ENCODE data around the gene NR3C2. TPM values are rescaled to one million over a fixed set of nuclear protein-coding genes. Genes with fewer than 3 reads are reported as not detected.

Gene NR3C2
- total RNA-seq, 1 donor from 2014 or later = 0.14 TPM

DNA sequence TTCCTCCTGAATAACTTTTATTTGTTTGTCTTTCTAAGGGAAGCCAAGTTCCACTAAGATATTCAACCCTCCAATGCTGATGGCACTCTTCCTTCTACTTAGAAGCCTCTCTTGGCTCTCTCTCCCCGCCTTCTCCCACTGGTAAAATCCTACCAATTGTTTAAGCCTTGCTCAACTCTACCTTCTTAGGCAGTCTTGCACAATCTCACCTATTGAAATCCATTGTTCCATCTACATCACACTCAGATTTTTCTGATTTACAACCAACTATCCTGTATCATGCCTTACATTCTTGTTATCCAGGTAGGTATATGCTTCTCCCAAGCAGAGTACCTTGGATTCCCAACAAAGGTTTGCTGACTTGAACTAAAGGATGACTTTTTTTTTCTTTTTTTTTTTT lies 69.1 kb downstream of the NR3C2 start:
- H3K27ac Mint-ChIP-seq = no peak overlapping the region
- no peak overlapping the region for H3K4me3 Mint-ChIP-seq
- H3K9me3 Mint-ChIP-seq = no peaks in the 10 kb centered on the region
- H3K36me3 Mint-ChIP-seq (ENCODE audit: low read depth) = no peaks in the 10 kb centered on the region
- intact Hi-C loops (cut with micrococcal nuclease) = no loop called here
- no peaks in the 10 kb centered on the region for H3K4me1 Mint-ChIP-seq
- no peaks in the 10 kb centered on the region for H3K27me3 Mint-ChIP-seq
- DNase-seq = no peak

- intact Hi-C loops (cut with micrococcal nuclease) = no loop called here
- Mint-ChIP-seq H3K9me3 (no peaks in the 10 kb centered on the region), H3K27ac (no peak overlapping the region), H3K27me3 (no peaks in the 10 kb centered on the region), H3K4me3 (no peak overlapping the region), H3K36me3 (ENCODE audit: low read depth) (no peaks in the 10 kb centered on the region), H3K4me1 (no peaks in the 10 kb centered on the region)
- DNase-seq = no peak
These were observed 72.3 kb downstream of the NR3C2 start for GRCh38 chr4:148369919-148370318.

GRCh38 chr4:148367756-148368155 lies 74.5 kb downstream of the NR3C2 start:
- H3K9me3 Mint-ChIP-seq = no peaks in the 10 kb centered on the region
- H3K27ac Mint-ChIP-seq = no peak overlapping the region
- no peaks in the 10 kb centered on the region for H3K27me3 Mint-ChIP-seq
- H3K4me3 Mint-ChIP-seq = no peak overlapping the region
- intact Hi-C loops (cut with micrococcal nuclease) = no loop called here
- H3K36me3 Mint-ChIP-seq (ENCODE audit: low read depth) = no peaks in the 10 kb centered on the region
- no peaks in the 10 kb centered on the region for H3K4me1 Mint-ChIP-seq
- no peak for DNase-seq

DNA sequence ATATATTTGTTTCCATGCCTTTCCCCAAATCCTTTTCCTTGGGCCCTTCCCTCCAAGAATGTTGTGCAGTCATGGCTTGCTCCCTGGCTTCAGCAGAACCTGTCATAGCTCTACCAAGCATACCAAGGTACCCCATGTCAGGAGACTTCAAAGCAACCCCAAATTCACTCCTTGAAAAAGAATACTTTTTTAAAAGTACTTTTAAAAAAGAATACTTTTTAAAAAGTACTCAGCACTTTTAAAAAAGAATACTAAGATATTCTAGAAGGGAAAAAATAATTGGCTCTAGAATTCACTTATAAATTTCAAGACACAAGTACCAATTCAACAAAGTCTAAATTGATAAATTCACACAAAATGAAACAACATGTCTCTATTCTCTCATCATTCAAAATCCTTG lies 76.0 kb downstream of the NR3C2 start:
- H3K9me3 Mint-ChIP-seq = no peaks in the 10 kb centered on the region
- no peak for DNase-seq
- no peaks in the 10 kb centered on the region for H3K36me3 Mint-ChIP-seq (ENCODE audit: low read depth)
- intact Hi-C loops (cut with micrococcal nuclease) = no loop called here
- no peaks in the 10 kb centered on the region for H3K27me3 Mint-ChIP-seq
- H3K4me1 Mint-ChIP-seq = no peaks in the 10 kb centered on the region
- H3K27ac Mint-ChIP-seq = no peak overlapping the region
- no peak overlapping the region for H3K4me3 Mint-ChIP-seq

GRCh38 chr4:148364525-148364924 lies 77.7 kb downstream of the NR3C2 start:
- Mint-ChIP-seq H3K4me1 (peaks cover 3% of the 10 kb centered on the region), H3K36me3 (ENCODE audit: low read depth) (no peaks in the 10 kb centered on the region), H3K27me3 (no peaks in the 10 kb centered on the region), H3K9me3 (no peaks in the 10 kb centered on the region), H3K4me3 (no peak overlapping the region), H3K27ac (no peak overlapping the region)
- DNase-seq = no peak
- intact Hi-C loops (cut with micrococcal nuclease) = no loop called here

DNA sequence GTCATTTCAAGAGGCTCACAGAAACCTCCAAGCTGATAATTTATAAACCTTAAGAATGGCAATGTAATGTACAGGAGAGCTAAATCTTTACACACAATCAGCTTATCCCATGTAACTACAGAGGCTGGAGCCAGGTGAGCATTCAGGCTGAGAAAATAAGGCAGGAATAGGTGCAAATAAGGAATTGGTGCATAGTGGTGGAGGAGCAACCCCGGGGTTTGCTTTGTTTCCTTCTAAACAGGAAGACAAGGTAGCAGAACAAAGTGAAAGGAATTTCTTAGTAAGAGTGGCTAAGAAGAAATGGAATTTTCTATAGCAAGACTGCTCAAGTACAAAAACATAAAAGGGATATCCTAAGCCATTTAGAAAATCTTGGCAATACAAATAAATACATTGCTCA lies 82.4 kb downstream of the NR3C2 start:
- intact Hi-C loops (cut with micrococcal nuclease) = no loop called here
- H3K4me3 Mint-ChIP-seq = no peak overlapping the region
- peaks cover 7% of the 10 kb centered on the region for H3K4me1 Mint-ChIP-seq
- peaks cover 7% of the 10 kb centered on the region for H3K9me3 Mint-ChIP-seq
- H3K36me3 Mint-ChIP-seq (ENCODE audit: low read depth) = no peaks in the 10 kb centered on the region
- no peak for DNase-seq
- no peaks in the 10 kb centered on the region for H3K27me3 Mint-ChIP-seq
- H3K27ac Mint-ChIP-seq = no peak overlapping the region

DNA sequence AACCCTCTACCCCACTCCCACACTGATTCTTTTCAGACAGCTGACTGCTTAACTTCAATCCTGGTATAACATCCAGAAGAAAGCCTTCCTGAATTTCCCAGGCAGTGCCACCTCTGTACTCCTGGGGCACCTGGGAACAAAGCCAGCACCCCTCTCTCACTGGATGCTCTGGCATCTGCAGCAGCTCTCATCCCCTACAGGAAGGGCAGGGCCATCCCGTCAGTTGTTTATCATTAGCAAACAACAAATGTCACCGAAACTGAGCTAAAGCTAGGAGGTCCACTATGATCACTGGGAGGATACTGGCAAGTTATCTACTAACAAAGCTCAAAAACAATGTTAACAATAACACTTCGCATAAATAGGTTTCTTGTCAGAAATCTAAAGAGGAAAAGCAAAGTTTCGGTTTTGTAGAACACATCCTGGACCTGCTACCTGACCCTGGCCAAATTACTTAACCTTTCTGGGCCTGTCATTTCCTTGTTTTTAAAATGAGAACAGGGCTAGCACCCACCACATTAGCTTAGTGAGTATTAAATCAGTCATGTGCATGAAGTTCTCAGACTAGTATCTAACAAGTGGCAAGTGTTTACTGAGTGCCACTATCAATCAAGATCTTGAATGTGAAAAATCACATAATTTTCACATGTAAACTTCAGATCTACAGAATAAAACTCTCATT lies 86.6 kb downstream of the NR3C2 start:
- peaks cover 7% of the 10 kb centered on the region for H3K9me3 Mint-ChIP-seq
- H3K36me3 Mint-ChIP-seq (ENCODE audit: low read depth) = no peaks in the 10 kb centered on the region
- H3K4me1 Mint-ChIP-seq = peaks cover 7% of the 10 kb centered on the region
- H3K4me3 Mint-ChIP-seq = no peak overlapping the region
- intact Hi-C loops (cut with micrococcal nuclease) = no loop called here
- DNase-seq = no peak
- no peak overlapping the region for H3K27ac Mint-ChIP-seq
- H3K27me3 Mint-ChIP-seq = no peaks in the 10 kb centered on the region

DNA sequence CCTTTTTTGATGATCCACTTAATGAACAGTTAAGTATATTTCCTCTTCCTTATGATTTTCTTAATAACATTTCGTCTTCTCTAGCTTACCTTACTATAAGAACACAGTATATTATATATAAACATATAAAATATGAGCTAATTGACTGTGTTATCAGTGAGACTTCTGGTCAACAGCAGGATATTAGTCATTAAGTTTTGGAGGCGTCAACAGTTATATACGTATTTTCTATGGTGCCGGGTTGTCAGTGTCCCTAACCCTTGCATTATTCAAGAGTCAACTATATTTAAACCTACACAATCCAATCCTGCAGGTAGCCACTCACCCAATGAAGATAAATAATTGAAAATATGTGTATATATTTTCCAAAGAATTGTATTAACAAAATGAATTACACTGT lies 88.0 kb downstream of the NR3C2 start:
- no peak overlapping the region for H3K27ac Mint-ChIP-seq
- H3K9me3 Mint-ChIP-seq = peaks cover 6% of the 10 kb centered on the region
- H3K36me3 Mint-ChIP-seq (ENCODE audit: low read depth) = no peaks in the 10 kb centered on the region
- no peak for DNase-seq
- no peaks in the 10 kb centered on the region for H3K27me3 Mint-ChIP-seq
- intact Hi-C loops (cut with micrococcal nuclease) = no loop called here
- H3K4me3 Mint-ChIP-seq = no peak overlapping the region
- H3K4me1 Mint-ChIP-seq = peaks cover 4% of the 10 kb centered on the region

GRCh38 chr4:148353571-148353970 lies 88.6 kb downstream of the NR3C2 start:
- intact Hi-C loops (cut with micrococcal nuclease) = no loop called here
- no peaks in the 10 kb centered on the region for H3K36me3 Mint-ChIP-seq (ENCODE audit: low read depth)
- no peak overlapping the region for H3K4me3 Mint-ChIP-seq
- DNase-seq = no peak
- H3K27me3 Mint-ChIP-seq = no peaks in the 10 kb centered on the region
- no peak overlapping the region for H3K27ac Mint-ChIP-seq
- peaks cover 4% of the 10 kb centered on the region for H3K4me1 Mint-ChIP-seq
- peaks cover 3% of the 10 kb centered on the region for H3K9me3 Mint-ChIP-seq

DNA sequence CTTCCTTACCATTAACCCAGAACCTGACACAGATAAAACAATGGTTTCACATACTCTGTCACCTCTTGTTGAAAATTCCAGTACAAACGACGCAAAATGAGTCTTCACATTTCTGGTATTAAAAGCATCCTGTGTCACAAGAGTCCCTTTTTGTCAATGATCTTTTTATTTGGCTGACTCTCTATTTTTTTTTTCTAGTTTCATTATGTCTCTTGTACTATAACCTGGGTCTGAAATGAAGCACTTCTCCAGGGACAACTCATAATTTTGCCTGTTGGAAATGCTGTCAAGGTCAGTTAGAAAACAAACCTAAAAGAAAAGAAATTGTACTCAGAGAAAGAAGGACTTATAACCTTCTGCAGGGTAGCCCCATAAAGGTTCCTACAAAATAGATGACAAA lies 93.1 kb downstream of the NR3C2 start:
- no peak overlapping the region for H3K4me3 Mint-ChIP-seq
- intact Hi-C loops (cut with micrococcal nuclease) = no loop called here
- H3K27ac Mint-ChIP-seq = no peak overlapping the region

GRCh38 chr4:148346657-148347056 lies 95.6 kb downstream of the NR3C2 start:
- Mint-ChIP-seq H3K36me3 (ENCODE audit: low read depth) (no peaks in the 10 kb centered on the region), H3K9me3 (peaks cover 3% of the 10 kb centered on the region), H3K4me3 (no peak overlapping the region), H3K27me3 (no peaks in the 10 kb centered on the region), H3K27ac (no peak overlapping the region), H3K4me1 (no peaks in the 10 kb centered on the region)
- intact Hi-C loops (cut with micrococcal nuclease) = no loop called here
- no peak for DNase-seq

More for the DNA sequence above, 93.1 kb downstream of the NR3C2 start:
- DNase-seq = no peak
- H3K4me1 Mint-ChIP-seq = no peaks in the 10 kb centered on the region
- H3K27me3 Mint-ChIP-seq = no peaks in the 10 kb centered on the region
- no peaks in the 10 kb centered on the region for H3K36me3 Mint-ChIP-seq (ENCODE audit: low read depth)
- peaks cover 3% of the 10 kb centered on the region for H3K9me3 Mint-ChIP-seq

DNA sequence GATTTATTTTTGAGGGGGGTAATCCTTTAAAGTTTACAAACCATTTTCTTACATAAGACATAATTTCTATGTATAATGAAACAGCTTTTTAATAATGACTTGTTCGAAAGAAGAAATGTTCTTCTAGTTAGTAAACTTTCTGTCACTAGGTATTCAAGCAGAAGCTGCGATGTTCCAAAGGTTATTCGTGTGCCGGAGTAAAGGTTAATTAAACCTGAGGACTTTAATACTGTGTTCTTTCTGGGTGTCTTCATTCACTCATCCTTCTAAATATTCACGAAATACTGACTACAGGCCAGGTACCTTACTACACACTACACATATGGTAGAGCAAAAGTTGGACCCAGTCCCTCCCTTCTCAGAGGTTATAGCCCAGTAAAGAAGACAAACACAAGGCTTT lies 96.7 kb downstream of the NR3C2 start:
- intact Hi-C loops (cut with micrococcal nuclease) = no loop called here
- no peaks in the 10 kb centered on the region for H3K27me3 Mint-ChIP-seq
- H3K4me3 Mint-ChIP-seq = no peak overlapping the region
- H3K4me1 Mint-ChIP-seq = no peaks in the 10 kb centered on the region
- no peak overlapping the region for H3K27ac Mint-ChIP-seq
- DNase-seq = no peak
- H3K9me3 Mint-ChIP-seq = peaks cover 3% of the 10 kb centered on the region
- H3K36me3 Mint-ChIP-seq (ENCODE audit: low read depth) = no peaks in the 10 kb centered on the region

DNA sequence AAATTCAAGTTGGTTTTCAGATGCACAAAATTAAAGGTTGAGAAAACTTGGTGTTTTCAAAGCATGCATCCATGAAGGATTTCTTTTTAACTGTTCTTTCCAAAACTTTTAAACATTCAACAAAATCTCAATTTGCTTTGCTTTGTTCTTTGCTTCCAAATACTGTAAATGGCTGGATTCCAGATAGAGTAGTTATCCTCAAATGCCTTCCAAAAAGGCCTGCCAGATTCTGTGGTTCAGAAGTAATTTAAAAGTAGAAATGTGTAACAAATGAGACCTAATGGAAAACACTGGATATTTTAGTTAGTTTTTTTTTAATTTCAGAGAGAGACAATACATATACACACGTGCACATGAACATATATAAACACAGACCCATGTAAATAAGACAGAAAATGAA lies 97.3 kb downstream of the NR3C2 start:
- no peak overlapping the region for H3K4me3 Mint-ChIP-seq
- DNase-seq = no peak
- H3K4me1 Mint-ChIP-seq = no peaks in the 10 kb centered on the region
- intact Hi-C loops (cut with micrococcal nuclease) = no loop called here
- no peaks in the 10 kb centered on the region for H3K36me3 Mint-ChIP-seq (ENCODE audit: low read depth)
- no peak overlapping the region for H3K27ac Mint-ChIP-seq
- peaks cover 3% of the 10 kb centered on the region for H3K9me3 Mint-ChIP-seq
- no peaks in the 10 kb centered on the region for H3K27me3 Mint-ChIP-seq

GRCh38 chr4:148344352-148344751 lies 97.9 kb downstream of the NR3C2 start:
- Mint-ChIP-seq H3K9me3 (peaks cover 3% of the 10 kb centered on the region), H3K4me1 (no peaks in the 10 kb centered on the region)

More at GRCh38 chr4:148344352-148344751, 97.9 kb downstream of the NR3C2 start:
- Mint-ChIP-seq H3K4me3 (no peak overlapping the region), H3K36me3 (ENCODE audit: low read depth) (no peaks in the 10 kb centered on the region), H3K27me3 (no peaks in the 10 kb centered on the region), H3K27ac (no peak overlapping the region)
- intact Hi-C loops (cut with micrococcal nuclease) = no loop called here
- DNase-seq = no peak
